Stimulated activated CD4-positive, alpha-beta T cell treated with anti-CD3 and anti-CD28 coated beads, Interleukin-1b, Interleukin-23, amount 100 ng/mL, for 1 hour (primary cell): Measurements from ENCODE around the gene ADNP.

Experiments
- DNase-seq, 2 donors: peaks; one replicate each; pipeline ENCODE4 v3.0.0-alpha.2; 2020; ENCODE audit warnings: low read depth in 2 of 2

Gene ADNP

GRCh38 chr20:50850721-50851286 is 80.4 kb downstream of the ADNP start:
- DNase-seq: no peak

GRCh38 chr20:50848846-50849673 is 82.2 kb downstream of the ADNP start:
- no peak for DNase-seq

DNA sequence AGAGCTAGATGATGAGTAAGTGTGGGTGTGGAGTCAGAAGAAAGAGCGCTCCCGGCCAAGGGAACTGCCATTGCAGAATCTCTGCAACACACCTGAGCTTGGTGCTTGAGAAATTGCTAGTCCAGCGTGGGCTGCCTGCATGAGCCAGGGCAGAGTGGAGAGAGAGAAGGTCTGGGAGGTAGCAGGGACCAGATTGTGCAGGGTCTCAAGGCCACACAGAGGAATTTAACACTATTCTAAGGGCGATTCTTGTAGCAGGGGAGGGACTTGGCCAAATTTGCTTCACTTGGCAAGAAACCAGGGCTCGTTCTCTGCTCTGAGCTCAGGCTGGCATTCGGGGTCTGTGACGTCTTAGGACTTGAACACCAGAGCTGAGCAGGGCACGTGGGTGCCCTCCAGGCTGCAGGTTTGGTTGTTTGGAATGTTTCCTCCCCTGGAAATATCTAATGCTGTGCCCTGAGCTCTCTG is 82.9 kb downstream of the ADNP start:
- DNase-seq: no peak

GRCh38 chr20:50845566-50846215 is 85.5 kb downstream of the ADNP start:
- DNase-seq: no peak

- no peak for DNase-seq
Measured at GRCh38 chr20:50844430-50845100, 86.7 kb downstream of the ADNP start.

DNA sequence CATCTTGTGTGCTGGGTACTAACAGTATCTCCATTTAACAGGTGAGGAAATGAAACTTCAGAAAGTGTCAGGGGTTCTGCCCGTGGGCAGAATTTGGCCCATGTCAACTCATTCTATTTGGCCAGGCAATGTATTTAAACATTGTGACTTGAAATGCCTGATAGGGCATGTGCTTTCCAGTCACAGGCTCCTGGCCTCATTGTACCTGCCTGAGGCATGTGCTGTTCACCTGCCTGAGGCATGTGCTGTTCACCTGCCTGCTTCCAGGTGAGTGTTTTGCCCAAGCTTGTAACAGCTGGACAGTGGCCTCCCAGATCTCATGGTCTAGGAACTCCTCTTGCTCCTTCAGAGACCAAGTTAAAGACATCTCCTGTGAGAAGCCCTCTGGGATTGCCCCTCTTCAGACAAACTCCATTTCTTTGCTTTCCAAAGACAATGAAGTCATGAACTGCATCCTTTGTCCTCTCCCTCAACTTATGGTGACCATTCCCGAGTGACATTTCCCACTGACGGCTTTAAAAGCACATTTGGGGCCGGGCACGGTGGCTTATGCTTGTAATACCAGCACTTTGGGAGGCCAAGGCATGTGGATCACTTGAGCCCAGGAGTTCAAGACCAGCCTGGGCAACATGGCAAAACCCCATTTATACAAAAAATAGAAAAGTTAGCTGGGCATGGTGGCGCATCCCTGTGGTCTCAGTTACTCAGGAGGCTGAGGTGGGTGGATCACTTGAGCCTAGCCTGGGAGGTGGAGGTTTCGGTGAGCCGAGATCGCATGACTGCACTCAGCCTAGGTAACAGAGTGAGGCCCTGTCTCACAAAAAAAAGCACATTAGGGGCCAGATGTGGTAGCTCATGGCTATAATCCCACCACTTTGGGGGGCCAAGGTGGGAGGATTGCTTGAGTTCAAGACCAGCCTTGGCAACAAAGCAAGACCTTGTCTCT is 87.6 kb downstream of the ADNP start:
- no peak for DNase-seq

- no peak for DNase-seq
Measured at GRCh38 chr20:50842821-50843220, 88.4 kb downstream of the ADNP start.
